Astrocyte of the cerebellum (primary cell): ENCODE measurements around the gene RBPMS2.

Source experiments
- DNase-seq: peaks from one replicate; pipeline ENCODE4 v3.0.0-alpha.2; 2011; ENCODE audit warnings: low read depth
- H3K4me3 ChIP-seq: 2 replicates; pipeline ENCODE4 v1.5.1; 2011; ENCODE audit warnings: mild to moderate bottlenecking, low read depth, low read length, moderate library complexity
- CTCF ChIP-seq: IDR thresholded peaks from 2 replicates; pipeline ENCODE4 v1.5.1; 2012; ENCODE audit warnings: low read length, low read depth, moderate library complexity, mild to moderate bottlenecking; ENCODE audit errors: missing control alignments
- in situ Hi-C: cut with HindIII; loops from 2 replicates; pipeline ENCODE4 v1.10.0; 2017; ENCODE audit warnings: low sequenced_read_pairs

The RBPMS2 gene

GRCh38 chr15:64691896-64692565, 83.4 kb downstream of the RBPMS2 start:
- no peak overlapping the region for H3K4me3 ChIP-seq
- in situ Hi-C loops = no loop called here
- TF ChIP-seq CTCF = no peak
- no peak for DNase-seq

GRCh38 chr15:64690578-64691296, 84.7 kb downstream of the RBPMS2 start:
- in situ Hi-C loops = no loop called here
- no peak for TF ChIP-seq CTCF
- no peak for DNase-seq
- H3K4me3 ChIP-seq = no peak overlapping the region

GRCh38 chr15:64690008-64690407, 85.4 kb downstream of the RBPMS2 start:
- TF ChIP-seq CTCF = no peak
- H3K4me3 ChIP-seq = no peak overlapping the region
- in situ Hi-C loops = no loop called here
- no peak for DNase-seq
